ENCODE results near the gene AKAP8. TPM values are rescaled to one million over a fixed set of nuclear protein-coding genes. Genes with fewer than 3 reads are reported as not detected.

AKAP8 gene
- total RNA-seq, 2 donors from 2014 or later: 18.7 to 54.9 TPM

DNA sequence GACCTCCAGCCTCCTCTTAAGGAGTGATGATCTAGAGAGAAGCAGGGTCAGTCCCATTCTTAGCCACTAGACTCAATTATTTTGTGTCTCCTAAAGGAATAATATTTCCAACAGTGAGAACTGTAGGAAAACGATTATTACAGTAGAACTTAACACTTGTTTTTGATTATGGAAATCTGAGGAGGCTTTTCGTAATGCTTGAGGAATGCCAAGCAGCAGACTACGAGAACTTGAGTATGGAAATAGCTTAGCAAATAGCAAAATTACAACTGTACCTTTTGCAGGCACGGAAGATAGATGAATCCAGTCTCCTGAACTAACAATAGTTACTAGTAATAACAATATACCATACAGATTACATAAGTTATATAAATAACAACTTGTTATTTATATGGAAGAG is 59.5 kb downstream of the AKAP8 start:
- Histone ChIP-seq H3K4me3 (peak overlapping the region; percentile 16), H3K4me1 (ENCODE audit: control insufficient read depth in 1 of 2, low read depth in 2 of 2) (peaks cover 91 to 97% of the 10 kb centered on the region in 2 donors), H3K27ac (peak overlapping the region; percentile 49 to 63), H3K27me3 (replicated peaks; ENCODE audit: insufficient read depth) (no peaks in the 10 kb centered on the region), H3K9me3 (no peaks in the 10 kb centered on the region), H3K36me3 (no peaks in the 10 kb centered on the region)
- DNase-seq (ENCODE audit: low spot score): no peak
- ATAC-seq (ENCODE audit: insufficient number of reproducible peaks, low FRiP score, low read depth): no peak
- TF ChIP-seq, protein P1, sequence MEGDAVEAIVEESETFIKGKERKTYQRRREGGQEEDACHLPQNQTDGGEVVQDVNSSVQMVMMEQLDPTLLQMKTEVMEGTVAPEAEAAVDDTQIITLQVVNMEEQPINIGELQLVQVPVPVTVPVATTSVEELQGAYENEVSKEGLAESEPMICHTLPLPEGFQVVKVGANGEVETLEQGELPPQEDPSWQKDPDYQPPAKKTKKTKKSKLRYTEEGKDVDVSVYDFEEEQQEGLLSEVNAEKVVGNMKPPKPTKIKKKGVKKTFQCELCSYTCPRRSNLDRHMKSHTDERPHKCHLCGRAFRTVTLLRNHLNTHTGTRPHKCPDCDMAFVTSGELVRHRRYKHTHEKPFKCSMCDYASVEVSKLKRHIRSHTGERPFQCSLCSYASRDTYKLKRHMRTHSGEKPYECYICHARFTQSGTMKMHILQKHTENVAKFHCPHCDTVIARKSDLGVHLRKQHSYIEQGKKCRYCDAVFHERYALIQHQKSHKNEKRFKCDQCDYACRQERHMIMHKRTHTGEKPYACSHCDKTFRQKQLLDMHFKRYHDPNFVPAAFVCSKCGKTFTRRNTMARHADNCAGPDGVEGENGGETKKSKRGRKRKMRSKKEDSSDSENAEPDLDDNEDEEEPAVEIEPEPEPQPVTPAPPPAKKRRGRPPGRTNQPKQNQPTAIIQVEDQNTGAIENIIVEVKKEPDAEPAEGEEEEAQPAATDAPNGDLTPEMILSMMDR (IDR thresholded peaks at IDR 0.05): no peak

DNA sequence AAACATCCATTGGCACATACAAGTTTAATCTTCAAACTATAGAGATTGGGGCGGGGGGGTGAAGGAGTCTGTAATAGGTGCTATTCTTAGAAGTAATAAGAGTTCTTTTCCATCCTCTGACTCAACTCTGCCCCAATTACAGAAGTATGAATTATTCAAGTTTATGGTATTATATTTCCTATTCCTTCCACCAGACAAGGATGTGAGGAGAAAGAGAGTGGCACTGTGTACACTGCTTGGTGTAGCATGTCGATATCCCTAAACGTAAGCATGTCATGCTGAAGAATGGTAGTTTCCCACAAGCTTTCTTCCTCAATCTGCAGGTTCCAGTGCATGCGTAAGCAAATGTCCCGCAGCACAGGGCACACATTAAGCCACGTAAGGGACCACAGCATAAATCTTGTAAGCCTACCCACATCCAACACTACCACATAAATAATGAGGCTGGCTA is 61.3 kb downstream of the AKAP8 start:
- no peaks in the 10 kb centered on the region for H3K27me3 ChIP-seq (replicated peaks; ENCODE audit: insufficient read depth)
- H3K36me3 ChIP-seq: no peaks in the 10 kb centered on the region
- ATAC-seq (ENCODE audit: insufficient number of reproducible peaks, low FRiP score, low read depth) (no peak), DNase-seq (ENCODE audit: low spot score) (no peak)
- TF ChIP-seq, protein P1 (IDR thresholded peaks at IDR 0.05): no peak
- peak overlapping the region; percentile 18 for H3K4me3 ChIP-seq
- no peaks in the 10 kb centered on the region for H3K9me3 ChIP-seq
- H3K27ac ChIP-seq: peak overlapping the region; percentile 63 to 68
- H3K4me1 ChIP-seq (ENCODE audit: control insufficient read depth in 1 of 2, low read depth in 2 of 2): peaks cover 85 to 97% of the 10 kb centered on the region in 2 donors

DNA sequence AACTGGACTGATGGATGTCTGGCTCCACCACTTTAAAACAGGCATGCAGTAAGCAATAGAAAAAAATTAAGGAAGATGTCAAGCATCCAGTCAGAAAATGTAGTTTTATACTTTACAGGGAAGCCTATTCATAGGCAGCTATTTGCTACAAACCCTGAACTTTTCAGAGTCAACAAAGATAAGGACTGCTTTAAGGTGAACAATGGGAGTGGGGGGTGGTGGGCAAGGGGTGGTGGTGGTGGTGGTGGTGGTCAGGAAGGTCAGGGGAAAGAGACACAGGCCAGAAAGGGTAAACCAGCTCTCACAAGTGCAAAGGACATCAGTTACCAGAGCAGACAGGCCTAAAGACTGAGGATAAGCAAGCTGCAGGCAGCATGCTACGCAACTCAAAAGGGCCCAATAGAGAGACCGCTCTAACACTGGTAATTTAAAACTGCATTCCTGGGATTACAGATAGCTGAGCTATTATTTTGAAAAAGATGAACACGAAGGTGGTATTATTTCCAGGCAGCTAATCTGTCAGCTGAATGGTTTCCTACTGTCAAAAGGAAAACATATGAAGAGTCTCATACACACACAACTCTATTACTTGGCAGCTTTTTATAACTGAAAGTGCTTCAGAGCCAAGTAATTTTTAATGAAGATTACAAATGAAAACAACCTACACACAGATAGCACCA is 62.1 kb downstream of the AKAP8 start:
- Histone ChIP-seq H3K4me1 (ENCODE audit: control insufficient read depth in 1 of 2, low read depth in 2 of 2) (peaks cover 79 to 92% of the 10 kb centered on the region in 2 donors), H3K36me3 (no peaks in the 10 kb centered on the region), H3K4me3 (peak overlapping the region; percentile 1), H3K9me3 (no peaks in the 10 kb centered on the region), H3K27ac (peak overlapping the region in 1 of 2 donors; percentile 63), H3K27me3 (replicated peaks; ENCODE audit: insufficient read depth) (no peaks in the 10 kb centered on the region)
- TF ChIP-seq, protein P1 (IDR thresholded peaks at IDR 0.05): no peak
- ATAC-seq (ENCODE audit: insufficient number of reproducible peaks, low FRiP score, low read depth) (no peak), DNase-seq (ENCODE audit: low spot score) (no peak)

DNA sequence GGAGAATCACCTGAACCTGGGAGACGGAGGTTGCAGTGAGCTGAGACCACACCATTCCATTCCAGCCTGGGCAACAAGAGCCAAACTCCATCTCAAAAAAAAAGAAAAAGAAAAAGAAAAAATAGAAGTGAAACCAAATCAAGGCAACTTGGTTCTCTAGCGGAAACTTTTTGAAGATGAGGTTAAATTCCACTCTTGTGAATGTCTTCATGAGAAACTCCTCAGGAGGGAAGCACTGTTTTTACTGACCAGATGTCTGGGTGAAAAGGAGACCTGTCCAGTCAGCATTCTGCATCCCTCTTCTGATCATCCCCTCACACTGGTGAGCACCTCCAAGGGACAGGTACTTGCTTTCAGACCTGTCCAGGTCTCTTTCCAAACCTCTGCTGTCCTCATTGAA is 63.1 kb downstream of the AKAP8 start:
- no peak for DNase-seq (ENCODE audit: low spot score)
- peak overlapping the region; percentile 34 to 63 for H3K27ac ChIP-seq
- H3K4me3 ChIP-seq: peak overlapping the region; percentile 28
- H3K9me3 ChIP-seq: no peaks in the 10 kb centered on the region
- no peak for ATAC-seq (ENCODE audit: insufficient number of reproducible peaks, low FRiP score, low read depth)
- TF ChIP-seq, protein P1 (IDR thresholded peaks at IDR 0.05): no peak
- H3K27me3 ChIP-seq (replicated peaks; ENCODE audit: insufficient read depth): no peaks in the 10 kb centered on the region
- H3K4me1 ChIP-seq (ENCODE audit: control insufficient read depth in 1 of 2, low read depth in 2 of 2): peaks cover 74 to 93% of the 10 kb centered on the region in 2 donors
- no peaks in the 10 kb centered on the region for H3K36me3 ChIP-seq

DNA sequence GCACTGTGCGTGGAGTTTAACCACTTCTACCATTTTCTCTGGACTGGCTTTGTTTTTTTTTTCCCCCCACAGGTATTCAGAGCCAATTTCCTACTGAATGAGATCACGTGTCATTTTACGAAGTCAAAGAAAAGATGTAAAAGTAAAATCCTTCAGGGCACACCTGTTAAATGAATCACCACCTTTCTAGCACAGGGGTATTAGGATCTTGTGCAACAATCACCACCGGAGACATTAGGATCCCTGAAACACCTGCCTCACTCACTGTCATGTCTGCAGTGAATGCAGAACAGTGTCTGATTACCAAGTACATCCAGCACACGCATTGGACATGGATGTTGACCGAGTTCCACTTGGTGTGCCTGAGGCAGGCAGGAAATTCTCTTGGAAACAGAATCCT is 64.5 kb downstream of the AKAP8 start:
- DNase-seq (ENCODE audit: low spot score) (no peak), ATAC-seq (ENCODE audit: insufficient number of reproducible peaks, low FRiP score, low read depth) (no peak)
- Histone ChIP-seq H3K4me3 (no peak overlapping the region), H3K4me1 (ENCODE audit: control insufficient read depth in 1 of 2, low read depth in 2 of 2) (peaks cover 64 to 93% of the 10 kb centered on the region in 2 donors), H3K36me3 (no peaks in the 10 kb centered on the region), H3K27ac (no peak overlapping the region), H3K9me3 (no peaks in the 10 kb centered on the region), H3K27me3 (replicated peaks; ENCODE audit: insufficient read depth) (no peaks in the 10 kb centered on the region)
- TF ChIP-seq, protein P1 (IDR thresholded peaks at IDR 0.05): no peak
